ENCODE results near the gene NEUROD2. TPM values are rescaled to one million over a fixed set of nuclear protein-coding genes. Genes with fewer than 3 reads are reported as not detected.

NEUROD2 gene
- total and polyA plus RNA-seq, 2 donors (not counting 3 experiments of a cell fraction or from before 2014, with no cell fraction given): not detected

GRCh38 chr17:39581759-39582085 is 26.0 kb downstream of the NEUROD2 start:
- Histone ChIP-seq H3K27ac (ENCODE audit: insufficient read depth, low read depth, low read length) (no peak overlapping the region), H3K79me2 (ENCODE audit: control insufficient read depth, insufficient read depth, low read length) (no peaks in the 10 kb centered on the region), H3K9me3 (replicated peaks; ENCODE audit: control insufficient read depth, insufficient read depth, low read length) (no peaks in the 10 kb centered on the region), H3K4me2 (ENCODE audit: insufficient read depth, low read length) (no peak overlapping the region), H3K9me1 (replicated peaks; ENCODE audit: control insufficient read depth, extremely low read depth, insufficient read depth, low read length) (no peaks in the 10 kb centered on the region), H3K4me3 (replicated peaks in 1 of 3; ENCODE audit: insufficient read depth in 1 of 3, low read depth in 1 of 3, low read length in 3 of 3) (no peak overlapping the region), H3K9ac (replicated peaks; ENCODE audit: extremely low read depth, insufficient read depth, low read length) (no peak overlapping the region), H4K20me1 (replicated peaks; ENCODE audit: control insufficient read depth, extremely low read depth, insufficient read depth, low read length) (no peaks in the 10 kb centered on the region), H3K4me1 (ENCODE audit: control insufficient read depth, extremely low read depth, insufficient read depth, low read length) (peaks cover 3% of the 10 kb centered on the region), H2AFZ (ENCODE audit: low read depth, low read length) (no peak overlapping the region), H3K27me3 (ENCODE audit: control insufficient read depth in 2 of 2, insufficient read depth in 2 of 2, low read length in 2 of 2) (peaks cover 8 to 10% of the 10 kb centered on the region in 2 experiments), H3K36me3 (ENCODE audit: control insufficient read depth in 2 of 2, extremely low read depth in 1 of 2, insufficient read depth in 2 of 2, low read length in 2 of 2) (no peaks in the 10 kb centered on the region)
- POLR2A ChIA-PET: no interaction called here
- no peak for TF ChIP-seq FOS (IDR thresholded peaks at IDR 0.05; ENCODE audit: borderline replicate concordance, insufficient read depth, low read length)
- no peak for TF ChIP-seq EZH2 (IDR thresholded peaks at IDR 0.05; ENCODE audit: borderline replicate concordance, low read depth, low read length, severe bottlenecking)
- TF ChIP-seq GATA2 (IDR thresholded peaks at IDR 0.05; ENCODE audit: insufficient read depth, insufficient read length, low read depth, low read length): no peak
- no peak for TF ChIP-seq MAX (IDR thresholded peaks at IDR 0.05; ENCODE audit: insufficient read depth, insufficient read length)
- TF ChIP-seq POLR2AphosphoS5 (IDR thresholded peaks at IDR 0.05; ENCODE audit: insufficient read depth, low read depth, low read length): no peak
- TF ChIP-seq CTCF (IDR thresholded peaks at IDR 0.05; ENCODE audit: extremely low read depth in 1 of 2, insufficient read depth in 1 of 2, low read depth in 1 of 2, low read length in 2 of 2): no peak
- TF ChIP-seq JUN (IDR thresholded peaks at IDR 0.05; ENCODE audit: borderline replicate concordance, insufficient read depth, insufficient read length, low read depth): no peak
- no peak for TF ChIP-seq POLR2A (IDR thresholded peaks at IDR 0.05; ENCODE audit: low read depth, low read length)
- TF ChIP-seq MYC (IDR thresholded peaks at IDR 0.05; ENCODE audit: low read depth, low read length): no peak
- CTCF ChIA-PET: no interaction called here
- no TSS peak for BruUV-seq (replicated peaks)
- no peak for DNase-seq (ENCODE audit: low read depth, low spot score)
- no peak for FAIRE-seq
- intact Hi-C loops (cut with micrococcal nuclease): no loop called here
- dilution Hi-C loops (cut with MboI; ENCODE audit: extremely low pct_ligation_motif_present, low sequenced_read_pairs): no loop called here

Data from endothelial cell of umbilical vein (primary cell).